ENCODE data around the gene MRPL24. TPM values are rescaled to one million over a fixed set of nuclear protein-coding genes. Genes with fewer than 3 reads are reported as not detected.

The MRPL24 gene
- total and polyA plus RNA-seq, 9 of the 15 experiments (the other 6 are each of a cell fraction or from before 2014, with no cell fraction given) = 74.3 to 267 (median 113) TPM

- TF ChIP-seq AFF4 (CRISPR knock-in tag; IDR thresholded peaks at IDR 0.05) = no peak
- no peak for TF ChIP-seq ADNP (tag; IDR thresholded peaks at IDR 0.05)
- no peak for TF ChIP-seq POLR3G (IDR thresholded peaks at IDR 0.05; ENCODE audit: extremely low read depth, insufficient read length, insufficient replicate concordance)
- TF ChIP-seq ZBTB49 (CRISPR knock-in tag; IDR thresholded peaks at IDR 0.05; ENCODE audit: borderline replicate concordance) = no peak
- TF ChIP-seq L3MBTL2 (IDR thresholded peaks at IDR 0.05) = peak; percentile 16; the same call in 1 of the 2 replicates
- no peak for TF ChIP-seq ZNF124 (CRISPR knock-in tag; IDR thresholded peaks at IDR 0.05)
- TF ChIP-seq RFX7 (CRISPR knock-in tag; IDR thresholded peaks at IDR 0.05) = 0 out of 2 replicates have a peak, but pooled peaks have one; percentile 24
- TF ChIP-seq HNRNPUL1 (IDR thresholded peaks at IDR 0.05; ENCODE audit: low read length) = no peak
- no peak for TF ChIP-seq PRMT5 (CRISPR knock-in tag; IDR thresholded peaks at IDR 0.05)
- TF ChIP-seq EGR1 (conservative IDR thresholded peaks at IDR 0.05) = peak; percentile 96
- no peak for TF ChIP-seq ZNF740 (CRISPR knock-in tag; IDR thresholded peaks at IDR 0.05)
- TF ChIP-seq ZNF740 (tag; IDR thresholded peaks at IDR 0.05) = peak in 1 of 2 experiments; percentile 83; a peak in 1 of 4 replicates
- TF ChIP-seq NFE2L1 (tag; IDR thresholded peaks at IDR 0.05; ENCODE audit: borderline replicate concordance, low read depth) = peak; percentile 40; the same call in 1 of the 2 replicates
- TF ChIP-seq HDAC6 (IDR thresholded peaks at IDR 0.05; ENCODE audit: low read depth, low read length) = no peak
- no peak for TF ChIP-seq ZNF143 (CRISPR knock-in tag; IDR thresholded peaks at IDR 0.05)
- no peak for TF ChIP-seq TBL1XR1 (IDR thresholded peaks at IDR 0.05; ENCODE audit: low read length in 2 of 2)
- 0 out of 2 replicates have a peak, but pooled peaks have one; percentile 62 for TF ChIP-seq GATAD2A (IDR thresholded peaks at IDR 0.05)
- TF ChIP-seq GABPA (tag; conservative IDR thresholded peaks at IDR 0.05; ENCODE audit: low read depth) = no peak; the same call in 1 of the 2 replicates
- peak; percentile 69; the same call in 1 of the 2 replicates for TF ChIP-seq ID3 (CRISPR knock-in tag; IDR thresholded peaks at IDR 0.05)
- TF ChIP-seq ID3 (tag; IDR thresholded peaks at IDR 0.05) = peak; percentile 96
These were observed 14.7 kb upstream of the MRPL24 start (continued) for GRCh38 chr1:156755527-156755950.
